Measurements from ENCODE around the gene TNKS1BP1. TPM values are rescaled to one million over a fixed set of nuclear protein-coding genes. Genes with fewer than 3 reads are reported as not detected.

Gene TNKS1BP1
- total and polyA plus RNA-seq, 2 of the 8 experiments (the other 6 are each of a cell fraction or from before 2014, with no cell fraction given), result 50.0 to 122 TPM

DNA sequence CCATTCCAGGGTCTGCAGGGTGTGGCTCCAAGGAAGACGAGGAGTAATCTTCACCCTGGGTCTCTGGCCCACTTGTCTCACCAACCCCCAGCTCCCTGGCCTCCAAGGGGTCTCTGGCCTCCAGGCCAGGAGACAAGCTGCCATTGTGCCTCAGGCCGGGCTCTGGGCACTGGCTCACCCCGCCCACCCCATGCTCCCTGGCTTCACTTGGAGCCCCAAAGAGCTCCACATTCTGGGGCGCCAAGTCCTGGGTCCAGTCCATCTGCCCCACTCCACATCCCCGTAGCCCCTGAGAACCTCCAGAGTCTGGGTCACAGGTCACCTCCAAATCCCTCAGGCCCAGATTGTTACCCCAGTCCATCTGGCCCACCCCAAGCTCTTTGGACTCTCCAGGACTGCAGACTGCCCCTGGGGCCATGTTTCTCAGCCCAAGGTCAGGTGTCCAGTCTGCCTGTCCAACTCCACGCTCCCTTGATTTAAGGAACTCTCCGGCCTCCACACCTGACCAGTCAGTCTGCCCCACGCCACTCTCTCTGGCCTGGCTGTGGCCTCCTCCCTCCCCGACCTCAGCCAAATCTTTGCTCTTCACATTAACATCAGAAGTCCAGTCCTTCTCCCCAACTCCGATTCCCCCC lies 16.2 kb downstream of the TNKS1BP1 start:
- WGBS, 2 experiments (ENCODE audit: extremely low coverage in 1 of 2, insufficient coverage in 1 of 2, insufficient read length in 1 of 2, insufficient replicate concordance in 2 of 2, low coverage in 1 of 2, low lambda C conversion rate in 2 of 2, missing lambda C conversion rate in 1 of 2), result 93% methylated on average over 9 of the region's 10 CpGs; no CpG with 5 or more reads in 1 of the 2 experiments
- H3K9me3 ChIP-seq (ENCODE audit: insufficient read depth in 2 of 2, low read depth in 1 of 2, low read length in 1 of 2), result no peaks in the 10 kb centered on the region
- no peak overlapping the region for H4K91ac ChIP-seq (replicated peaks; ENCODE audit: insufficient read length, low read length)
- no peak overlapping the region for H3K4ac ChIP-seq (replicated peaks; ENCODE audit: insufficient read length, low read depth, low read length)
- H3K14ac ChIP-seq (ENCODE audit: insufficient read length), result no peak overlapping the region
- peaks cover 9 to 53% (median 28%) of the 10 kb centered on the region in 4 experiments for H3K36me3 ChIP-seq (ENCODE audit: control insufficient read depth in 2 of 4, insufficient read depth in 4 of 4, low read length in 3 of 4)
- H3K4me2 ChIP-seq (ENCODE audit: insufficient read depth in 1 of 2, low read depth in 2 of 2, low read length in 2 of 2), result no peak overlapping the region
- H3K56ac ChIP-seq (replicated peaks; ENCODE audit: insufficient read length, low read depth, low read length), result no peak overlapping the region
- H2AK5ac ChIP-seq (ENCODE audit: low read depth, low read length), result no peak overlapping the region
- no peak overlapping the region for H2BK12ac ChIP-seq (ENCODE audit: low read depth, low read length)
- H3K27me3 ChIP-seq (replicated peaks in 1 of 4; ENCODE audit: control insufficient read depth in 3 of 4, extremely low read depth in 1 of 4, insufficient read depth in 3 of 4, low read length in 3 of 4), result no peaks in the 10 kb centered on the region
- no peak overlapping the region for H3K23ac ChIP-seq (ENCODE audit: insufficient read length)
- H3K9ac ChIP-seq (replicated peaks in 1 of 4; ENCODE audit: extremely low read depth in 1 of 4, low read depth in 3 of 4, low read length in 3 of 4), result no peak overlapping the region
- H2BK20ac ChIP-seq (ENCODE audit: low read length), result no peak overlapping the region
- no peak overlapping the region for H4K8ac ChIP-seq (ENCODE audit: extremely low read depth, insufficient read depth, low read length)
- peaks cover 9 to 11% of the 10 kb centered on the region in 2 experiments for H4K20me1 ChIP-seq (replicated peaks in 1 of 2; ENCODE audit: control insufficient read depth in 1 of 2, insufficient read depth in 2 of 2, low read length in 2 of 2)
- POLR2A ChIA-PET (ENCODE audit: partially characterized antibody), result interaction anchor here (1.4 to 45.7 kb wide), 5 partner anchors 1 to 56 kb away, joined by 3 to 1279 read pairs (median 6); partner anchors contain the start of genes P2RX3, SSRP1 and TNKS1BP1
- no peak overlapping the region for H3K4me3 ChIP-seq (ENCODE audit: extremely low read depth in 1 of 4, insufficient read depth in 2 of 4, low read depth in 3 of 4, low read length in 4 of 4)
- peak overlapping the region; percentile 61; the same call in 1 of the 2 replicates for H2BK15ac ChIP-seq (ENCODE audit: low read length)
- no peak for FAIRE-seq
- peaks cover 0 to 58% of the 10 kb centered on the region in 2 experiments; a peak in 2 of 4 replicates for H3K79me2 ChIP-seq (ENCODE audit: control insufficient read depth in 1 of 2, insufficient read depth in 2 of 2, low read length in 2 of 2)
- no peak overlapping the region for H3K18ac ChIP-seq (ENCODE audit: extremely low read depth, low read length)
- 0 out of 2 replicates have a peak overlapping the region, but pooled peaks have one; percentile 12 for H3K27ac ChIP-seq (ENCODE audit: low read depth, low read length)
- CTCF ChIA-PET (ENCODE audit: partially characterized antibody), result interaction anchor here (0.9 to 3.0 kb wide), 3 partner anchors 13 to 1198 kb away, joined by 3 to 15 read pairs (median 3); no protein-coding TSS in a partner anchor
- H2BK120ac ChIP-seq (replicated peaks; ENCODE audit: low read depth, low read length), result no peak overlapping the region
- H2AFZ ChIP-seq (ENCODE audit: low read length), result no peak overlapping the region
- no peak overlapping the region for H4K5ac ChIP-seq (ENCODE audit: insufficient read length, low read depth, low read length)
- H2BK5ac ChIP-seq (ENCODE audit: low read depth, low read length), result no peak overlapping the region
- no peak for DNase-seq (ENCODE audit: low read depth in 1 of 2, low spot score in 2 of 2)
- peaks cover 10 to 20% (median 14%) of the 10 kb centered on the region in 4 experiments for H3K4me1 ChIP-seq (replicated peaks in 1 of 4; ENCODE audit: control insufficient read depth in 3 of 4, insufficient read depth in 4 of 4, low read length in 3 of 4)
- H3K79me1 ChIP-seq (ENCODE audit: low read depth, low read length), result peaks cover 27% of the 10 kb centered on the region
- H3K23me2 ChIP-seq (ENCODE audit: low read depth, low read length), result peaks cover 4% of the 10 kb centered on the region; the same call in 1 of the 2 replicates
- TF ChIP-seq NRF1 (IDR thresholded peaks at IDR 0.05; ENCODE audit: low read depth, low read length), result no peak
- TF ChIP-seq RFX5 (IDR thresholded peaks at IDR 0.05; ENCODE audit: borderline replicate concordance, low read depth, low read length), result no peak
- TF ChIP-seq, protein P1, sequence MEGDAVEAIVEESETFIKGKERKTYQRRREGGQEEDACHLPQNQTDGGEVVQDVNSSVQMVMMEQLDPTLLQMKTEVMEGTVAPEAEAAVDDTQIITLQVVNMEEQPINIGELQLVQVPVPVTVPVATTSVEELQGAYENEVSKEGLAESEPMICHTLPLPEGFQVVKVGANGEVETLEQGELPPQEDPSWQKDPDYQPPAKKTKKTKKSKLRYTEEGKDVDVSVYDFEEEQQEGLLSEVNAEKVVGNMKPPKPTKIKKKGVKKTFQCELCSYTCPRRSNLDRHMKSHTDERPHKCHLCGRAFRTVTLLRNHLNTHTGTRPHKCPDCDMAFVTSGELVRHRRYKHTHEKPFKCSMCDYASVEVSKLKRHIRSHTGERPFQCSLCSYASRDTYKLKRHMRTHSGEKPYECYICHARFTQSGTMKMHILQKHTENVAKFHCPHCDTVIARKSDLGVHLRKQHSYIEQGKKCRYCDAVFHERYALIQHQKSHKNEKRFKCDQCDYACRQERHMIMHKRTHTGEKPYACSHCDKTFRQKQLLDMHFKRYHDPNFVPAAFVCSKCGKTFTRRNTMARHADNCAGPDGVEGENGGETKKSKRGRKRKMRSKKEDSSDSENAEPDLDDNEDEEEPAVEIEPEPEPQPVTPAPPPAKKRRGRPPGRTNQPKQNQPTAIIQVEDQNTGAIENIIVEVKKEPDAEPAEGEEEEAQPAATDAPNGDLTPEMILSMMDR (IDR thresholded peaks at IDR 0.05; ENCODE audit: control extremely low read depth in 1 of 3, insufficient read depth in 1 of 3, low read depth in 1 of 3, low read length in 3 of 3), result no peak
- no peak for TF ChIP-seq POU5F1 (IDR thresholded peaks at IDR 0.05; ENCODE audit: low read depth, low read length)
- TF ChIP-seq KDM1A (IDR thresholded peaks at IDR 0.05; ENCODE audit: borderline replicate concordance, low read length), result no peak
- TF ChIP-seq ZNF274 (IDR thresholded peaks at IDR 0.05; ENCODE audit: borderline replicate concordance, extremely low read depth, low read length), result no peak
- no peak for TF ChIP-seq SIN3A (conservative IDR thresholded peaks at IDR 0.05 in 1 of 2, IDR thresholded peaks at IDR 0.05 in 1 of 2; ENCODE audit: low read depth in 1 of 2, low read length in 2 of 2)
- TF ChIP-seq, protein P2, sequence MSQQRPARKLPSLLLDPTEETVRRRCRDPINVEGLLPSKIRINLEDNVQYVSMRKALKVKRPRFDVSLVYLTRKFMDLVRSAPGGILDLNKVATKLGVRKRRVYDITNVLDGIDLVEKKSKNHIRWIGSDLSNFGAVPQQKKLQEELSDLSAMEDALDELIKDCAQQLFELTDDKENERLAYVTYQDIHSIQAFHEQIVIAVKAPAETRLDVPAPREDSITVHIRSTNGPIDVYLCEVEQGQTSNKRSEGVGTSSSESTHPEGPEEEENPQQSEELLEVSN (IDR thresholded peaks at IDR 0.05), result no peak
